CD4-positive, alpha-beta T cell treated with Interleukin-4 for 1 hour (primary cell): ENCODE measurements around the gene PTPN3.

Experiments
- DNase-seq, 2 donors: peaks; one replicate each; pipeline ENCODE4 v3.0.0-alpha.2; 2020 to 2022

The PTPN3 gene

DNA sequence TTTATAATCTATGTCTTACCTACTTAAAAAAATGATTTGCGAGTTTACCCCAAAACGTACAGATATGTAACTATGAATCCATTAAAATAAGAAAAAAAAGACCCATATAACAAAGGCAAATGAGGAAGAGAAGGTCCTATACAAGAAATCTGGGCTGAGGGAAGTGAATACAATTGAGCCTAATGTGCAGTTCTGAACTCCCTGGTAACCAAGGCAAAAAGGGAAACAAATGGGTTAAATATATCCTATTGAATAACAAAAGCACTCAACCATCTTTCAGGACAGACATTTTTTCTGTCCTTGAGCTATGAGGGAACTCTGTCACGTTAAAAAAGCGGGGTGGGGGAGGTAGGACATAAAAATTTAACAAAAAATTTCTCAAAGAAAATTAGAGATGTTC lies 78.6 kb downstream of the PTPN3 start:
- DNase-seq: no peak

DNA sequence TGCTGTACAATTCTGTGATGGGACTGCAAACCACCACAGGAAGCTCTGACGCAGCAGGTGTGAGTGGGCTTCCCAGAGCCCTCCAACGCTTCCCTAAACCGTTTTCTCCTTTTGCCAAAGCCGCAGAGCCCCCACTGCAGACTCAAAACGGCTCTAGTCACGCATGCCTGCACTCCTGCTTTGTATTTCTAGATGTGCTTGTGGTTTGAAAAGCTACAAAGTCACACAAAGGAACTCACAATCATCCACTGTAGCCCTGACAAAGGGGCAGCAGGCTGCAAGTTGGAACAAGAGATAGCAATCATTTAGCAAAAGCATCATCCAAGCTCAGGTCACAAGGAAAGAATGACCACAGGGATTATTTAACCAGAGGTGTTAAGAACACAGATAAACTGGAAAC lies 79.3 kb downstream of the PTPN3 start:
- no peak for DNase-seq

DNA sequence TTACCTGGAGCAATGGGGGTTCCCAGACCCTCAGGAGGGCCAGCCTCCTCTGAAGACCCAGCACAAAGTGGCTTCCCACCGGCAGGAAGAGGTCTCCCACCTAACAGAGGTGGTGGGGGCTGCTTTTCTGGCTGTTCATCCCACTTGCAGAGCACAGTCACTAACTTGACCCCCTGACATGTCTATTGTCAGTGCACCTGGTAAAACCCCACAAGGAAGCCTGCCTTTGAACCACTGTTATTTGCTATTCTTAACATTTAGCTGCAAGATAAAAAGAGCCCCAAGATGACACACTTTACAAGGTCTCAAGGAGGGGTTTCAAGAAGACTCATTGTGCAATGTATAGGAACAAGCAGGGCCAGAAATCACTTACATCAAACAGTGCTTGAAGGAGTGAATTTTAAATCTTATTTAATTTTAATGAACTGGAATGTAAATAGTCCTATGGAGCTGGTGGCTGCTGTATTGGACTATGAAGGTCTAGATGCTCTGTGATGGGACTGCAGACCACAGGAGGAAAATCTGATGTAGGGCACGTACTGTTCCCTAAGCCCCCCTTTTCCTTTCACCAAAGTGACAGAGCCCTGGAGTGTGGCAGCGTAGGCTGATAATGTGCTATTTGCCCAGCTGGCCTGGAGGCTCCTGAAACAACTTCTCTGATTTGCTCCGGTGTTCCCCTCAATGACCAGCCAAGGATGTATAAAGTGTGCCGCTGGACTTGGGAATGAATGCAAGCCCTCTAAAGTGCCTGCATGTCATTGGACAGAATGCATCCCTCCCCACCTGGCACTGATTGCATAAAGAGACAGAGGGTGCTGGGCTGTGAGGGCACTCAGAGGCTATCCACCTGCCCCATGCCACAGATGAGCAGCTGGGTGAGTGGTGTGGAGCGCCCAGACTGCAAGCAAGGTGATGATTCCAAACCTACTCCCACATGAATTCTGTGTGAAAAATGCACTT lies 80.2 kb downstream of the PTPN3 start:
- DNase-seq: no peak

DNA sequence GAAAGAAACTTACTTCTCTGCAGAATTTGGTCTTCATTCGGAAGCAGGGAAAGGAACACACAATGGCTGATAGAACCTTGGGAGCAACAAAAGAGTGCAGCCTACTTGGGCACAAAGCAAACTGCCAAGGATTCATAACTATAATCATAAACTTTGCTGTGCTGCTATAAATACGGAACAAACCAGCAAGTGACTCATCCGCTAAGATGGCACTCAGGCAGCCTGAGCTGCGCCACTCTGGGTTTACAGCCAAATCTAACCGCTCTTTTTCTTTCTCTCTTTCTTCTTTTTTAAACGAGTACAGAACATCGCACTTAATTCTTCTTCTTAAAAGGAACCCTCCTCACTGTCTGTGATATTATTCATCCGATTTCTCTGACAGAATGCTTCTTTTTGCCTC lies 81.1 kb downstream of the PTPN3 start:
- DNase-seq: no peak

DNA sequence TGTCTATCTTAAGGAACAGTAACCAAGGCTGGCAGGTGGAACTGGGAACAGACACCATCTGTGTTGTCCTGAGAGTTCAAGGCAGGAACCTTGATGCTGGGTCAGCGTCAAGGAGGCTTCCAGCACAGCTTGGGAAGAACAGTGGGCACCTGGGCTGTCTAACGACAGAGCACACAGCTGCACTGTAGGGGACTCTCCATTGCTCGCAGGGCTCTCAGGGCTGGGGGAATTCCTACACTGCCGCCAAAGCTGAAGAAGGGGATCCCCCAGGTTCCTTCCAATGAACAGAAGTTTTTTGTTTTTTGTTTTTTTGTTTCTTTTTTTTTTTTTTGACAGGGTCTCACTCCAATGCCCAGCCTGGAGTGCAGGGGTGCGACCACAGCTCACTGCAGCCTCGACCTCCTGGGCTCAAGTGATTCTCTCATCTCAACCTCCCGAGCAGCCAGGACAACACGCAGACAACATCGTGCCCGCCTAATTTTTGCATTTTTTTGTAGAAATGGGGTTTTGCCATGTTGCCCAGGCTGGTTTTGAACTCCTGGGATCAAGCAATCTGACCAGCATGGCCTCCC lies 81.9 kb downstream of the PTPN3 start:
- DNase-seq: peak in 1 of 2 donors; percentile 31

DNA sequence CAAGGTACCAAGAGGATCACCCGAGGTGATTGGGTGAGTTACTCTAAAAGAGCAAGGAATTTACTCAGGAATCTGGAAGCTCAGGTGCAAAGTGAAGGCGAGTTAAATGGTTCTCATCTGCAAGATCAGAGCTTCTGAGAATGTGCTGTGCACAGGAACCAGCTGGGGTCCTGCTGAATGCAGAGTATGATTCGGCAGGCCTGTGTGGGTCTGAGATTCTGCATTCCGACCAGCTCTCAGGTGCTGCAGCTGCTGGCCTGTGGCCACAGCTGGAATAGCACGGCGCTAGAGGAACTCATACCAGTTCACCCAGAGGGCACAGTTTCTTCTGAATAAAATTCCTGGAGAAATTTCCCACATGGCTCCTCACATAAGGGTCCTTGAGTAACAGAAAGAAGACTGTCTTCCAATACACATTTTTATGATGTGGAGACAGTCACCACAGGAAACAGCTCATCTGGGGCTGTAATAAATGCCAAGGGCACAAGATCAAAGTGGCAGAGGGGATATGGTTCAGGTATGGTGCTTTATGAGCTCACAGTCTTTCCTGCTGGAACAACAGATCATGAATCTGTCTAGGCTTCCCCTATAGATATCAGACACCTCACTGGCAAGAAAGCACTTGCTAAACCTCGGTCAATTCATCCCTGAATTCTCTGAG lies 83.9 kb downstream of the PTPN3 start:
- DNase-seq: no peak

DNA sequence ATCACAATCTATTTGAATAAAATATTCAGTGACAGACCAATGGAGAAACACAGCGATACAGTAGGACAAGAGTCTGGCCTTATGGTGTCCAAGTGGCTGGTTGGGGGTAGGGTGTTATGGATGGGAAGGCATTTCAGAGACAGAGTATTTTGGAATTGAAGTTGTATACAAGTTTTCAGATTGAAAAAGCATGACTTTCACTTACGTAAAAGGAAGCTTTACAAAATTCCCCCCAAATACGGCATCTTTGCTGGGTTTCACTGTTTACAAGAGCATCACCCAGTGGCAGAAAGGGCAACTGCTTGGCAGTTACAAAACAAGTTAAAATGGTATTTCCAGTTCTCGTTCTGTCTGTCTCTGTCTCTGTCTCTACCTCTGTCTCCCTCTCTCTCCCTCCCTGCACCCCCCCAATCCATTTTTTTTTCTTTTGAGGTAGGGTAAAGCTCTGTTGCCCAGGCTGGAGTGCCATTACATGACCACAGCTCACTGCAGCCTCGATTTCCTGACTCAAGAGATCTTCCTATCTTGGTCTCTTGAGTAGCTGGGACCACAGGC lies 86.2 kb downstream of the PTPN3 start:
- peak; percentile 13 to 15 for DNase-seq

DNA sequence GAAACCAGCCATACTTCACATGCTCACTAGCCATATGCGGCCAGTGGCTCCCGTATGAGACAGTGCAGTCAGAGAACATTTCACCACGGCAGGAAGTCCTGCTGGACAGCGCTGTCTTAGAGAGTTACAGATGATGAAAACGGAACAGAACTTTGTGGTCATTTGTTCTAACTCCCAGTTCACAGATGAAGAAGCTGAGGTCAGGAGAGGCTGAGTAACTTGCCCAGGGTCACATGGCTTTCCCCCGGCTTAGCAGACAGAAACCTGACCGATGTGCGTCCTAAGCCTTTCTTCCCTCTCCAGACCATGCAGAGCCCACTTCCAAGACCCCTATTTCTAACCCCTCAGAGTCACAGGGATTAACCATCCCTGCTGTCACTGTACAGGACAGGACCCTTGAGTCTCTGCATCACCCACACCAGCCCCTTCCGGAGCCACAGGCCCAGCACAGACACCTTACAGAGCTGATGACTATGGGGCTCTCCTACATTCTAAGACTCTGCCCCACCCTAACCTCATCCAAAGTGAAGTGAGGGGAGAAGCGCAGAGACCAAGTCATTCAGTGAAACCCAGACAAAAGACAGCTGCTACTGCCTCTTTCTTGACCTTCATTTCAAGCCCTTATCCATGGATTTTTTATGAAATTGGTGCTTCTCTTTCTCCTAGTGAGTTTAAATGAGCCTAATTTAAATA lies 86.9 kb downstream of the PTPN3 start:
- DNase-seq: no peak

DNA sequence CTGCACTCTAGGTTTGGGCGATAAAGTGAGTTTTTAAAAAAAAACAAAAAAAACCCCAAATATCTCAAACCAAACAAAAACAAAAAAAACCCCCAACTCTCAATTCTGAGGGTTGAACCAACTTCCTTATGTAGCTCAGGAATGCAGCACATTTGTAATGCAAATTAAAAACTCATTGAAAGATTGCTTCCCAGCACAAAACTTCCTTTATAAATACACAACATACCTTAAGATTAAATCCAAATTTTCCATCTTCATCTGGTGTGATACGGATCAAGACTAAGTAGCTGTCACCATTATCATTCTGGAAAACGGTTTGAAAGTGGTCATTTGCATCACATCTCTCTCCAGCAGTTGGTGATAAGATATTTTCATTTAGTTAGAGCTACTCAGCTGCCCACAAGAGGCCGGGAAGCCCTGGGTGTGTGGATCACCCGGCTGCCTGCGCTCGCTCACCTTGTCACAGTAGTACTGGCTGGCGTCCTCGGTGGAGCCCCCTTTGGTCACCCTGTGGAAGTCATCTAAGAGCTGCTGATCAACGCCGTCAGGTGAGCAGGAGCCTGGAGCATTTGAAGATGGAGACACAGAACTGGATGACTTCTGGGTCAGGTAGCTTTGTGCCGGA lies 88.2 kb downstream of the PTPN3 start:
- DNase-seq: no peak

DNA sequence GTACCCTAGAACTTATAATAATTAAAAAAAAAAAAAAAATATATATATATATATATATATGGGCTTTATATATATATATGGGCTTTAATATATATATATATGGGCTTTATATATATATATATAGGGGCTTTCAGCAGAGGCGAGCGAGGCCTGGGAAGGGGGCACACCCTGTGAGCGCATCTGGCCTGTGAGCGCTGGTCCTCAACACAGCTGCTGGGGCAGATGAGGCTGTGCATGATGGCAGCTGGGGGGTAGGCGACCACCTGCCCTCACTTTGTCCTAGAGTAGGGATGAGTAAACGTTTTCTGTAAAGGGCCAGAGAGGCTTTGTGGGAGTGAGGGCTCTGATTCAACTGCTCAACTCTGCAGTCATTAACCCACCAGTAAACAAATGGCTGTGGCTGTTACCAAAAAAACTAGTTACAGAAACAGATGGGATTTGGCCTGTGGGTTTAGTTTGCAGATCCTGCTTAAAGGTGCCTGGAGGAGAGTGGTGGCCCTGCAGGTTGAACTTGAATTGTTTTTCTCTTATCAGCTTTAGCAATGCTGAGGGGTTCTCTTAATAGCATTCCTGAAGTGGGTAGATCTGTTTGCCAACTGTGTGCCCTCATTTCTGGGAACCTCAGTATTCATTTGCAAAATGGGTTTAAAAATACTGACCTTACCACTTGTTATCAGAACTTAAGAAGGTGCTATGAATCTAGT lies 89.2 kb downstream of the PTPN3 start:
- DNase-seq: no peak

DNA sequence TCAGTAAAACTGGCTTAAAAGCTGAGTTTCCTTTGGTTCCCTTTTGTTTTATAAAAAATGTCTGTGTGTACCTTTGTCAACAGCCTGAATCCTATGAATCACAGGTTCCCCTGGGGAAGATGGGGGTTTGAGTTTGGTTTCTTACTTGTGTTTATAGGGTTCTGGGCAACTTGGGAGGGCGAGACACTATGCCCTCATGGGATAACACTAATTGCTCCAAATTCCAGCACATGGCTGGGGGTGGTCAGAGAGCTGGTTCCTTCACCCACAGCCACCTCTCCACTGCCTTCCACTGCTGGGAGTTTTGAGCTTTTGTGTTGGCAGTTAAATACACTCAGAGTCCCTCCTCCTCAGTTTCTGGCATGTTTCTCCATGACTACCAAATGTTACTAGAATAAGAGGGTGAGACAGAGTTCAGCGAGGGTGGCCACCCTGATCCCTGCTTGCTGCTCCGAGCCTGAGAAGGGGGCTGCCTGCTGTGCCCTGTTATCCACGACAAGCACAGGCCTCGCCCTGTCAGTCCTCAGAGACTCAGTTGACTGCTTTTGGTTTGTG lies 94.3 kb downstream of the PTPN3 start:
- no peak for DNase-seq

DNA sequence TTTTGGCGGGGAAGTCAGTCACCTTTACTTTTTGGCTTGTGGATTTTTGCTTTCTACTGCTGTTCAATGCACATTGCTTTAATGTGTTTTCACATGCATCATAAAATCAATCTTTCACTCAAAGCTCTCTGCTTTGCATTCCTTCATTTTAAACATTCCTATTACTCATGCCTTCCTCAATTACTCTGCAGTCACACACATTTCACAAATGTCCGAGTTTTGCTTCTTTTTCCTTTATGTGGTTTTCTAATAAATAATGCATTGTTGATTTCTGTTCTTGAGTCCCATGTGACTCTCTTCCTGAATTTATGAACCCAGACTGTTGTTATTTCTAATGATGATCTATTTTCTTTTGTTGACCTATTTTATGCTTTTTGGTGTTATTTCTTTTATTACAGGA lies 95.0 kb downstream of the PTPN3 start:
- DNase-seq: no peak

DNA sequence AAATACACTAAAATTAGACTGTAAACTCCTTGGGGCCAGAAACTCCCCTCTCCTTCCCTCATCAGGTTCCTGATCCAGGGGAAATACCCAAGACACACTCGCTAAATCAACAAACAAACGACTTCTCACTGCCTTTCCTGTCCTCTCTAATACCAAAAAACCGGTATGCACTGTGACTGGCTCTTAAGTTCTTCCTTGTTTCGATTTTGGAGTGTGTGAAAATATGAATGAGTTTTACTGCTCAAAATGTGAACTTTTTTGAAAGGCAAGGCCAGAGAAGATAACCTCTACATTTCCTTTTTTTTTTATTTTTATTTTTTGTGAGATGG lies 96.2 kb downstream of the PTPN3 start:
- DNase-seq: no peak

DNA sequence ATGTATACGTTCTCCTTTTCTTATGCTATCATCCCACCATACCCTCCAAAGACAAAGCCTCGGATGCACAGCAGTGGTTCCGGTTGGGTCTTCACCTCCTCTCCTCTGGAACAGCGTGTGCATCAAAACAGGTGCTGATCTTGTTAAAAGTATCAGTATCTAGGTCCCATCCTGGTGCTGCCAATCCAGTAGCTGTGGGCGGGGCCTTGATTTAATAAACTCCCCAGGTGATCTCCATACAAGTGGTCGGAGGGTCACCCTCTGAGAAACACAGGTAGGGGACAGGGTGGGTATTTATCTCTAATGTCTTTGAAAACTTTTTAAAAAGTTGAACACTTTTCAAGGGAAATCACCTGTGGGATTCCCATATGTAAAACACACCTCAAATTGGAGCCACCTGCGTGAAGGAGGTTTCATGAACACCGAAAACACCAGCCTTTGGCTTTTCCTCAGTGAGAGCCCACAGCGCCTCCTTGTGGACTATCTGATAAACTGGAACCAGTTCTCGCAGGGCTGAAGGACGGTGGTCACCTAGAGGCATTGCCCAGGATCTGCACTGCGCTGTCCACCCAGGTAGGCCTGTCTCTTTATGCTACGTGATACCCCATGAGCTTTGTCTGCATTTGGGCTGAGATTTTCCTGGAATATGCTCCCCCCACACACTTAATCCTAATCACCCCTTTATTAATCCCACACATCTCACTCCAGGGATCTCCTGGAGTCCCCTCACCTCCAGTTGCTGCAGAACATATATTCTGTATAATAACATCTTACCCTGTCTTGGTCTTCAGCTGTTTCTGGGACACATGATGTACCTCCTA lies 96.7 kb downstream of the PTPN3 start:
- DNase-seq: peak; percentile 14 to 26

DNA sequence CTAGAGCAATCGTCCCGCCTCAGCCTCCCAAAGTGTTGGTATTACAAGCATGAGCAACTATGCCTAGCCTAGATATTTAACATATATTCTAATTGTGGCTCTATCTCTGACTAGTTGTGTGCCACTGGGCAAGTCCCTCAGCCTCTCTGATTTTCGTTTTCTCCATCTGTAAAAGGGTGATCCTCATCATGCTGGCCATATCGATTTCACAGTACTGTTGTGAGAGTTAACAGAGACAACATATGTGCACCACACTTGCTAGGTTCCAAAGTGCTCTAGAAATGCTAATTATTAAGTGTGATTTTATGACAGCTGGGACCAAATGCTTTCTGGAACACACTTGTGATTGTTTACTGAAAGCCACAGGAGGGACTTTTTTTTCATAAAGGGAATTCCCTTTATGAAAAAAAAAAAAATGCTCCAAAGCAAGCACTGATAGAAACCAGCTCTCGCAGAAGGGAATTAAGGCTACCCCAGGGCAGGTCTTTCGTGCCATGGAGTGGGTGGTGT lies 98.8 kb downstream of the PTPN3 start:
- no peak for DNase-seq

DNA sequence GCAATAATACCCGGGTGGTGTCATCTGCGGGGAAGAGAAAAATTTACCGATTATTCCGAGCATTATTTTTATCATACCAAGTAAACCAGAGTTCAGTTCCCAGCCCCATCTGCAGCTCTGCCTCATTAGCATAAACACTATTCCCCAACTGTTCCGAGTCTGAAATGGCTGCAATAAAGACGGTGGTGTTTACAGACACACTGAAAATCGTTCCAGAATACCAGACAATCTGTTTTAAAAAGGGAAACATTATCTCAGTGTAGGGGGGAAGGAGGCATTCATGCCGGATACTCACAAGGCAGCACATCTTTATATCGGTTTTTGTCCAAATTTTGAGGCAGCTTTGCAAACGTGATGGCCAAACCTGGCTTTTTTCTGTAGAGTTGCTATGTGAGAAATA lies 106.9 kb downstream of the PTPN3 start:
- no peak for DNase-seq

DNA sequence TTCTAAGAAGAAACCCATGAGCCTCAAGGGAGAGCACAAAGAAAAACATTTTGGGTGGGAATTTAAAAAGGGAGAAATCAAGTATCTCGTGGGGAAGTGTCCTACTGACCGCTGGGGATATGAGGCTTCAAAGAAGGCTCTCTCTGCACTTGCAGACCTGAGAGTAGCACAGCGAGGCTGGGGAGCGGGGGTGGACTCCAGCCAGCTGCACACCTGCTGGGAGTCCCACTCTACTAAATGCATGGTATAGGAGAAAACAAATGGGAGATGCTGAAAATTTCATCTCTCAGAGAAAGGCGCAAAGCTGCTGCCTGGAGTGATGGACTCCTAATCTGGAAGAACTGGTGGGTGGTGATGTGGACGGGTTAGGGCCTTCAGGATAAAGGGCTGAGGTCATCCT lies 110.3 kb downstream of the PTPN3 start:
- DNase-seq: no peak

DNA sequence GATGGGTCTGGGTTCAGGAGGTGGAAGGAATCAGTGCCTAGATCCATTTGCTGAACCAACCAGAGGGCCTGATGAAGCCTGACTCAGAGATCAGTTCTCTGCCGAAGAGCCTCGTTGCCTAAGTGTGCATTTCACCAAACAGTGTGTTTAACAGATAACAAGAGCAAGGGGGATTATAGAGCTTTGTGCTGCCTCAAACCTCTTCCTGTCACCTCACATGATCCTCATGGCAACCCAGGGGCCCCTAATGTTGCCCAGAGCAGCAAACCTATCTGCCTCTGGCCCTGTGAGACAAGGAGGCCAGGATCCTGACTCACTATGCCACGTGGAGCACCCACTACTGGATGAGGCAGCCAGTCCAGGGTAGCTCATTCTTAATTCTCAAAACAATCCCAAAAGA lies 110.9 kb downstream of the PTPN3 start:
- DNase-seq: no peak

DNA sequence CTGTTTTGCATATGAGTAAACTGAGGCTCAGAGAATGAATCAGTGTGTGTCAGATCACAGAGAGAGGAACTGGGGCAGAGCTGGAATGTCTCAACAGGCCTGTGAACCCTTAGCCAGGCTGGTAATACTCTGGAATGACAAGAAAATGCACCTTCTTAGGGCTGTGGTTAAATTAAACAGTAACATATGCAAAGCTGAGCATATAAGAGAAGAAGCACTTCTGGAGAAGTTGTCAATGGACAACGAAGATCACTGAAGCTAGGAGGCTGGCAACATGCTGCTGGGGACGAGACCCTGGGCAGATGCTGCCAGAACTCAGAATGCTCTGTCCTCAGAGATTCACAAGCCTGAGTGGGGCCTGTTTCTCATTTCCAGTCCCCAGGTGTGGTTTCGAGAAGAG lies 112.6 kb downstream of the PTPN3 start:
- no peak for DNase-seq

DNA sequence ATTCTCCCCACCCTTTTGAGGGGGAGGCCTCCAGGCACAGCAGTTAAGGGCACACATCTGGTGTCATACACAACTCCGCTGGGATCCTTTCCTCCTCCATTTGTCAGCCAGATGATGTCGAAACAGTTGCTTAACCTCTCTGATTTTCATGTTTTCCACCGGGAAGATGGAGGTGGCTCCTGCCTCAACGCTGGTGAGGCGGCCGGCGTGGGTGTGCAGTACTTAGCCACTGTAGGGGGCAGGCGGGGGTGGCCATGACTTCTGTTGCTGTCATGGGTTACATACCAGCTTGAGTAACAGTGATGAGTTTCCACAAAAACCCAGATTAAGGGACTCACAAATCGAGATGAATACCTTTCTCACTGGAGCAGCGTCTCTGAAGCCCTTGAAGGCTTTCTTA lies 114.2 kb downstream of the PTPN3 start:
- no peak for DNase-seq

DNA sequence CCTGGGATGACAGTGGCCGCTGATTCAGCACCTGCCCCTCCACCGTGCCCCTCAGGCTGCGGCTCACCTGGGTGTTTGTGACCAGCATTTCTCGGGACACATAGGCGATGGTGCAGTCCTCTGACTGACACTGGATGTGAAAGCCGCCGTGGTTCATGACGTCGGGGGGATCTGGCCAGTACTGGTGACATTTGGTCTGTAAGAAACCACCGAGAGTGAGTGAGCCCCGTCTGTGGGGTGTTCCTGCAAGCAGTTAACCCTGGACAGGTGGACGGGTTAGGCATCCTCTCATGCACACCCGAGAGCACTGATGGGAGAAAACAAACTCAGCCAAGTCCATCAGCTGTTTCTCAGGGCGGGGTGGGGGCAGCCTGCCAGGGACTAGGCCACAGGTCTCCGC lies 114.8 kb downstream of the PTPN3 start:
- no peak for DNase-seq
